ENCODE measurements around the gene ABCC1. TPM values are rescaled to one million over a fixed set of nuclear protein-coding genes. Genes with fewer than 3 reads are reported as not detected.

The ABCC1 gene
- total RNA-seq, 1 donor from 2014 or later, result 29.9 TPM

- Mint-ChIP-seq H3K4me1 (ENCODE audit: low read depth, unreplicated experiment) (peaks cover 7% of the 10 kb centered on the region), H3K27me3 (ENCODE audit: unreplicated experiment) (peaks cover 4% of the 10 kb centered on the region), H3K9me3 (ENCODE audit: unreplicated experiment) (peaks cover 8% of the 10 kb centered on the region), H3K36me3 (ENCODE audit: unreplicated experiment) (peaks cover 11% of the 10 kb centered on the region), H3K27ac (ENCODE audit: unreplicated experiment) (no peak overlapping the region), H3K4me3 (ENCODE audit: unreplicated experiment) (no peak overlapping the region)
- DNase-seq, result no peak
- TF ChIP-seq CTCF (IDR thresholded peaks at IDR 0.05; ENCODE audit: partially characterized antibody, unreplicated experiment), result no peak
These were observed 64.4 kb downstream of the ABCC1 start for GRCh38 chr16:16013812-16014211.

GRCh38 chr16:16014329-16015224, 65.2 kb downstream of the ABCC1 start:
- peaks cover 7% of the 10 kb centered on the region for H3K4me1 Mint-ChIP-seq (ENCODE audit: low read depth, unreplicated experiment)

GRCh38 chr16:16015849-16016248, 66.4 kb downstream of the ABCC1 start:
- Mint-ChIP-seq H3K4me3 (ENCODE audit: unreplicated experiment) (no peak overlapping the region), H3K4me1 (ENCODE audit: low read depth, unreplicated experiment) (peaks cover 7% of the 10 kb centered on the region), H3K9me3 (ENCODE audit: unreplicated experiment) (peaks cover 6% of the 10 kb centered on the region), H3K36me3 (ENCODE audit: unreplicated experiment) (peaks cover 6% of the 10 kb centered on the region), H3K27me3 (ENCODE audit: unreplicated experiment) (peaks cover 4% of the 10 kb centered on the region), H3K27ac (ENCODE audit: unreplicated experiment) (no peak overlapping the region)
- no peak for DNase-seq
- TF ChIP-seq CTCF (IDR thresholded peaks at IDR 0.05; ENCODE audit: partially characterized antibody, unreplicated experiment), result no peak

More at GRCh38 chr16:16014329-16015224, 65.2 kb downstream of the ABCC1 start:
- Mint-ChIP-seq H3K27ac (ENCODE audit: unreplicated experiment) (no peak overlapping the region), H3K27me3 (ENCODE audit: unreplicated experiment) (peaks cover 4% of the 10 kb centered on the region), H3K36me3 (ENCODE audit: unreplicated experiment) (peaks cover 11% of the 10 kb centered on the region), H3K9me3 (ENCODE audit: unreplicated experiment) (peaks cover 8% of the 10 kb centered on the region), H3K4me3 (ENCODE audit: unreplicated experiment) (no peak overlapping the region)
- peak; percentile 28 for DNase-seq
- TF ChIP-seq CTCF (IDR thresholded peaks at IDR 0.05; ENCODE audit: partially characterized antibody, unreplicated experiment), result no peak

- no peak overlapping the region for H3K27ac Mint-ChIP-seq (ENCODE audit: unreplicated experiment)
- H3K4me3 Mint-ChIP-seq (ENCODE audit: unreplicated experiment), result no peak overlapping the region
- H3K4me1 Mint-ChIP-seq (ENCODE audit: low read depth, unreplicated experiment), result peaks cover 7% of the 10 kb centered on the region
- H3K9me3 Mint-ChIP-seq (ENCODE audit: unreplicated experiment), result peaks cover 6% of the 10 kb centered on the region
- TF ChIP-seq CTCF (IDR thresholded peaks at IDR 0.05; ENCODE audit: partially characterized antibody, unreplicated experiment), result no peak
- H3K27me3 Mint-ChIP-seq (ENCODE audit: unreplicated experiment), result peaks cover 4% of the 10 kb centered on the region
- H3K36me3 Mint-ChIP-seq (ENCODE audit: unreplicated experiment), result peaks cover 6% of the 10 kb centered on the region
- no peak for DNase-seq
These were observed 67.1 kb downstream of the ABCC1 start for GRCh38 chr16:16016388-16016964.

- Mint-ChIP-seq H3K36me3 (ENCODE audit: unreplicated experiment) (peaks cover 6% of the 10 kb centered on the region), H3K4me1 (ENCODE audit: low read depth, unreplicated experiment) (peaks cover 11% of the 10 kb centered on the region), H3K9me3 (ENCODE audit: unreplicated experiment) (peaks cover 6% of the 10 kb centered on the region), H3K27ac (ENCODE audit: unreplicated experiment) (no peak overlapping the region), H3K27me3 (ENCODE audit: unreplicated experiment) (peaks cover 4% of the 10 kb centered on the region), H3K4me3 (ENCODE audit: unreplicated experiment) (no peak overlapping the region)
- no peak for TF ChIP-seq CTCF (IDR thresholded peaks at IDR 0.05; ENCODE audit: partially characterized antibody, unreplicated experiment)
- DNase-seq, result no peak
These were observed 68.4 kb downstream of the ABCC1 start for GRCh38 chr16:16017812-16018211.
